ENCODE measurements around the gene UNC13A.

DNA sequence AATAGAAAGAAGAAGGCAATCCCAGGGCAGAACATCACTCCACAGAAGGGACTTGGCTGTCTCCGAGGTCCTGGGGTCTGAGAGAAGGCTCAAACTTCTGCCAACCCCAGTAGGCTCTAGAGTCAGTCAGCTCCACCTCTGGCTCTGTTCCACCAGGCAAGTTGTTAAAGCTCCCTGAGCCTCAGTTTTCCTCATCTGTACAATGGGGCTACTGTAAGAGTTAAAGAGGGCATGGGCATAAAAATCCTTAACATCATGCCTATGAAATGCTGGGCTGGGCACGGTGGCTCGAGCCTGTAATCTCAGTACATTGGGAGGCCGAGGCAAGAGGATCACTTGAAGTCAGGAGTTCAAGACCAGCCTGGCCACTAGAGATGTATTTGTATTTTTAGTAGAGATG, 5.1 kb downstream of the UNC13A start:
- TF ChIP-seq CTCF (IDR thresholded peaks at IDR 0.05) (no peak), POLR2A (IDR thresholded peaks at IDR 0.05) (no peak)
